Left ventricle myocardium inferior (tissue), 1 donor: ENCODE data around the gene CEND1. TPM values are rescaled to one million over a fixed set of nuclear protein-coding genes. Genes with fewer than 3 reads are reported as not detected.

Source experiments
- DNase-seq: peaks from one replicate; pipeline ENCODE4 v3.0.0-alpha.2; 2020
- H3K27ac ChIP-seq: fragments of 200-600 bp; replicated peaks from 2 replicates; pipeline ENCODE4 v1.8.0; 2021
- H3K27me3 ChIP-seq: fragments of 200-600 bp; 2 replicates; pipeline ENCODE4 v1.8.0; 2021; ENCODE audit warnings: low read depth
- H3K36me3 ChIP-seq: fragments of 200-600 bp; 2 replicates; pipeline ENCODE4 v1.8.0; 2021
- H3K4me1 ChIP-seq: fragments of 200-600 bp; 2 replicates; pipeline ENCODE4 v1.8.0; 2021
- H3K4me3 ChIP-seq: fragments of 200-600 bp; 2 replicates; pipeline ENCODE4 v1.8.0; 2021; ENCODE audit warnings: mild to moderate bottlenecking, moderate library complexity
- H3K9me3 ChIP-seq: fragments of 200-600 bp; replicated peaks from 2 replicates; pipeline ENCODE4 v1.8.0; 2021
- intact Hi-C: fragments of 100-400 bp; cut with micrococcal nuclease; formaldehyde crosslinking; loops from one replicate; pipeline ENCODE4 v1.11.0; 2022
- total RNA-seq: library from RNA; stranded (reverse); fragmentation: NEBNext Ultra II Directional; extraction: Animal tissue kit (Norgen Biotek cat#: 25700); gene quantifications from one replicate; pipeline ENCODE4 v1.2.1, GENCODE V29; 2021
- TF ChIP-seq, protein P1 (sequence below): fragments of 200-600 bp; IDR thresholded peaks from 2 replicates; pipeline ENCODE4 v1.8.0; 2021; ENCODE audit warnings: antibody characterized with exemption, mild to moderate bottlenecking, borderline replicate concordance
- donor health status: DM: no; HTN: yes; CAD: no; lungs with severe emphysema.

Gene CEND1
- total RNA-seq, 1 donor from 2014 or later = not detected

DNA sequence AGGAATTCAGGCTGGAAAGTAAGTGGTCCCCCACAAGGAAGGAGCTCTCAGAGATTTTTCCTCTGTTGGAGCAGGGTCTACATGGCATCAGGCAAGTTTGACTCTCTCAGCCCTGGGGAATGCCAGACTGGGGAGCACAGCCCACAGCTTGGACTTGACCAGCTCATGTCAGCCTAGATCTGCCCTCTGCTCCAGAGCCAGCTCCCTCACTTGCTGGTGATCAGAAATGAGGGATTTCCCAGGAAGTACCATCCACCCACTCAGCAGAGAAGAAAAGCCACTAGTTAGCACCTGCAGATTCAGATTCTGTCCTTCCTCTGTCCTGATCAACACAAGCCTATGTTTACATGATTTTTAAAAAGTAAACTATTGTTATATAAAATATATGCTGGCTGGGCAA lies 29.7 kb downstream of the CEND1 start:
- H3K4me1 ChIP-seq = no peaks in the 10 kb centered on the region
- H3K4me3 ChIP-seq = no peak overlapping the region
- TF ChIP-seq, protein P1, sequence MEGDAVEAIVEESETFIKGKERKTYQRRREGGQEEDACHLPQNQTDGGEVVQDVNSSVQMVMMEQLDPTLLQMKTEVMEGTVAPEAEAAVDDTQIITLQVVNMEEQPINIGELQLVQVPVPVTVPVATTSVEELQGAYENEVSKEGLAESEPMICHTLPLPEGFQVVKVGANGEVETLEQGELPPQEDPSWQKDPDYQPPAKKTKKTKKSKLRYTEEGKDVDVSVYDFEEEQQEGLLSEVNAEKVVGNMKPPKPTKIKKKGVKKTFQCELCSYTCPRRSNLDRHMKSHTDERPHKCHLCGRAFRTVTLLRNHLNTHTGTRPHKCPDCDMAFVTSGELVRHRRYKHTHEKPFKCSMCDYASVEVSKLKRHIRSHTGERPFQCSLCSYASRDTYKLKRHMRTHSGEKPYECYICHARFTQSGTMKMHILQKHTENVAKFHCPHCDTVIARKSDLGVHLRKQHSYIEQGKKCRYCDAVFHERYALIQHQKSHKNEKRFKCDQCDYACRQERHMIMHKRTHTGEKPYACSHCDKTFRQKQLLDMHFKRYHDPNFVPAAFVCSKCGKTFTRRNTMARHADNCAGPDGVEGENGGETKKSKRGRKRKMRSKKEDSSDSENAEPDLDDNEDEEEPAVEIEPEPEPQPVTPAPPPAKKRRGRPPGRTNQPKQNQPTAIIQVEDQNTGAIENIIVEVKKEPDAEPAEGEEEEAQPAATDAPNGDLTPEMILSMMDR = no peak
- no peak overlapping the region for H3K27ac ChIP-seq
- intact Hi-C loops = no loop called here
- H3K27me3 ChIP-seq = no peaks in the 10 kb centered on the region
- H3K9me3 ChIP-seq = no peaks in the 10 kb centered on the region
- DNase-seq = no peak
- H3K36me3 ChIP-seq = peaks cover 87% of the 10 kb centered on the region

DNA sequence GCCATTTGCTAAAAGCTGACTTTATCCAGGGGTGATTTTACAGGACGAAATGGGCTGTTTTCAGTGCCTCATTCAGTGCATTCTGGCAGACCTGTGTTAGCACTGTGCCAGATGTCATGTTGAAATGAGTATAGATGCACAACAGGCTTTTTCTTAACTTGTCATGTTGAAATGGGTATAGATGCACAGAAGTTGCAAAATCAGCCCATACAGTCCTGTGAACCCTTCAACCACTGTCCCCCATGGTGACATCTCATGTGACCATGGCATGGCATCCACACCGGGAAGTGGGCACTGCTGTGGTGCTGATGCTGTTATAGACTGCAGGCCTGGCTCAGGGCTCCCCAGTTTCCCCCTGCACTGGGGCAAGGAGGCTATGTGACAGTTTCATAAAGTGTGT lies 40.2 kb downstream of the CEND1 start:
- intact Hi-C loops = no loop called here
- H3K27ac ChIP-seq = no peak overlapping the region

DNA sequence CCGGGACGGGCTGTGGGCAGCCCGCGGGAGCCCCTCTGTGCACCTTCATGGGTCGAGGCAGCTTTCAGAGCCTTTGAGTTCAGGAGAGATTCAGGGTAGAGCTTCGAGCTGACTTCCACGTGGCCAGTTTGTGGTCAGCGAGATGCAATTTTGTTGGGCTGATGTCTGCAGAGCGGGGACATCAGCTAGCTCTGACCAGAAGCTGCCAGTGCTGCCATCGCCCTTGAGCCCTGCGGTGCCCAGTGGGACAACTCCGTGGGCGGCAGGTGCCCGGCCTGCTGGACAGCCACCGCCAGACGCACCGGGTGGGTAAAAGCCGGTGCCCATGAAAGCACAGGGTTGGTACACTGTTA lies 41.9 kb downstream of the CEND1 start:
- TF ChIP-seq, protein P1 = no peak
- no peaks in the 10 kb centered on the region for H3K36me3 ChIP-seq
- no peaks in the 10 kb centered on the region for H3K27me3 ChIP-seq
- H3K9me3 ChIP-seq = no peaks in the 10 kb centered on the region
- H3K27ac ChIP-seq = peak overlapping the region; percentile 92
- intact Hi-C loops = no loop called here
- peaks cover 38% of the 10 kb centered on the region for H3K4me1 ChIP-seq
- H3K4me3 ChIP-seq = peak overlapping the region; percentile 96
- DNase-seq = no peak

More for the DNA sequence above, 40.2 kb downstream of the CEND1 start:
- no peak for DNase-seq
- Histone ChIP-seq H3K4me3 (no peak overlapping the region), H3K9me3 (no peaks in the 10 kb centered on the region), H3K4me1 (peaks cover 38% of the 10 kb centered on the region), H3K36me3 (no peaks in the 10 kb centered on the region), H3K27me3 (no peaks in the 10 kb centered on the region)
- TF ChIP-seq, protein P1 = no peak

DNA sequence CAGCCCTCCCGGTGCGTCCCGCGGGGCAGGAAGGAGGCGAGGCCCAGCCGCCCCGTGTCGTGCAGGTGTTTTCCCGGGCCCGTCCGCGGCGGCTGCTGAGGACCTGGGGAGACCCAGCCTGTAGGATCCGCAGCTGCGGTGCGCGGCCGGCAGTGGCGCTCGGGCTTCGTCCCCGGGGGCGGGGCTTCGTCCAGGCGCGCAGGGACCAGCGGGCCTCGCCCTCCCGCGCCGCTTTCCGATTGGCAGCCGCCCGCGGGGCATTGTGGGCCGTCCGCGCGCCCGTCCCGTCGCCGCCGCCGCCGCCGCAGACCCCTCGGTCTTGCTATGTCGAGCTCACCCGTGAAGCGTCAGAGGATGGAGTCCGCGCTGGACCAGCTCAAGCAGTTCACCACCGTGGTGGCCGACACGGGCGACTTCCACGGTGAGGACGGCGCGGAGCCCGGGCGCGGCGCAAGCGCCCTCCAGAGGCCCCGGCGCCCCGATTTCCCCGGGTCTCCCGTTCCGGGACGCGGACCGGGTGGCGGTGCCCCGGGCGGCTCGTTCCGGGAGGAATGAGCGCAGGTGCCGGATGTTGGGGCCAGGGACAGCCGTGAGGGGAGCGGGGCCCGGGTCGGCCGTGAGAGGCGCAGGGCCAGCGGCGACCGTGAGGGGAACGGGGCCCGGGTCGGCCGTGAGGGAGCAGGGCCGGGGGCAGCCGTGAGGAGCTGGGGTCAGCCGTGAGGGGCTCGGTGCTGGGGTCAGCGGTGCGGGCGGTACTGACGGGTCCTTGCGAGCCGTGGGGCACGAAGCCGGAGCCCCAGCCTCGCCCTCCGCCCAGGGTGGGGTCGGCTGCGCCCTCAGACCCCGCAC lies 42.5 kb downstream of the CEND1 start, which contains the start of gene TALDO1:
TALDO1 (plus strand) TSS at position 307 of the 849 bp plus-strand sequence; CDS start at position 325, 18 bp downstream.
- Histone ChIP-seq H3K4me1 (peaks cover 38% of the 10 kb centered on the region), H3K9me3 (no peaks in the 10 kb centered on the region), H3K4me3 (peak within 1 kb of the TSS; percentile 96), H3K27me3 (no peaks in the 10 kb centered on the region), H3K36me3 (no peaks in the 10 kb centered on the region), H3K27ac (peak within 1 kb of the TSS; percentile 92)
- peak; percentile 93 for DNase-seq
- intact Hi-C loops = no loop called here
- TF ChIP-seq, protein P1 = peak; percentile 46

GRCh38 chr11:746289-747157 lies 43.4 kb downstream of the CEND1 start:
- peak overlapping the region; percentile 92 for H3K27ac ChIP-seq
- TF ChIP-seq, protein P1 = no peak
- intact Hi-C loops = no loop called here
- DNase-seq = no peak
- H3K36me3 ChIP-seq = no peaks in the 10 kb centered on the region
- H3K4me3 ChIP-seq = peak overlapping the region; percentile 96
- no peaks in the 10 kb centered on the region for H3K9me3 ChIP-seq
- H3K27me3 ChIP-seq = no peaks in the 10 kb centered on the region
- peaks cover 38% of the 10 kb centered on the region for H3K4me1 ChIP-seq
